Chondrocyte (in vitro differentiated cells): Measurements from ENCODE around the gene NLRP9. TPM values are rescaled to one million over a fixed set of nuclear protein-coding genes. Genes with fewer than 3 reads are reported as not detected.
A peak's percentile ranks its signal among the peaks of the same experiment; 100 is the strongest.

Experiments used
- DNase-seq: peaks from one replicate; pipeline ENCODE4 v3.0.0; 2021; ENCODE audit warnings: mixed read lengths, low spot score
- H3K27ac Mint-ChIP-seq: one replicate; pipeline ENCODE4 v1.8.0; 2021; ENCODE audit warnings: mild to moderate bottlenecking, moderate library complexity, mixed read lengths; ENCODE audit not compliant: unreplicated experiment
- H3K27me3 Mint-ChIP-seq: 2 replicates; pipeline ENCODE4 v1.8.0; 2021; ENCODE audit warnings: low read depth, mixed read lengths
- H3K36me3 Mint-ChIP-seq: 2 replicates; pipeline ENCODE4 v1.8.0; 2021; ENCODE audit warnings: low read depth, mixed read lengths
- H3K4me1 Mint-ChIP-seq: 2 replicates; pipeline ENCODE4 v1.8.0; 2021; ENCODE audit warnings: low read depth, mild to moderate bottlenecking, mixed read lengths
- H3K4me3 Mint-ChIP-seq: one replicate; pipeline ENCODE4 v1.8.0; 2021; ENCODE audit warnings: mild to moderate bottlenecking, moderate library complexity, mixed read lengths; ENCODE audit not compliant: unreplicated experiment
- H3K9me3 Mint-ChIP-seq: 2 replicates; pipeline ENCODE4 v1.8.0; 2021; ENCODE audit warnings: low read depth, mixed read lengths
- CTCF ChIP-seq: fragments of 200-600 bp; sonication (generic); IDR thresholded peaks from 2 replicates; pipeline ENCODE4 v1.5.0; 2021; ENCODE audit warnings: antibody characterized with exemption, mild to moderate bottlenecking, moderate library complexity
- total RNA-seq: library from RNA; stranded (reverse); gene quantifications from 3 replicates; pipeline ENCODE4 v1.2.1, GENCODE V29; 2021

Gene NLRP9
- total RNA-seq, 1 donor from 2014 or later: not detected

- Mint-ChIP-seq H3K4me3 (no peak overlapping the region), H3K4me1 (peaks cover 37% of the 10 kb centered on the region)
Observed at GRCh38 chr19:55677572-55678028, 60.6 kb downstream of the NLRP9 start.

DNA sequence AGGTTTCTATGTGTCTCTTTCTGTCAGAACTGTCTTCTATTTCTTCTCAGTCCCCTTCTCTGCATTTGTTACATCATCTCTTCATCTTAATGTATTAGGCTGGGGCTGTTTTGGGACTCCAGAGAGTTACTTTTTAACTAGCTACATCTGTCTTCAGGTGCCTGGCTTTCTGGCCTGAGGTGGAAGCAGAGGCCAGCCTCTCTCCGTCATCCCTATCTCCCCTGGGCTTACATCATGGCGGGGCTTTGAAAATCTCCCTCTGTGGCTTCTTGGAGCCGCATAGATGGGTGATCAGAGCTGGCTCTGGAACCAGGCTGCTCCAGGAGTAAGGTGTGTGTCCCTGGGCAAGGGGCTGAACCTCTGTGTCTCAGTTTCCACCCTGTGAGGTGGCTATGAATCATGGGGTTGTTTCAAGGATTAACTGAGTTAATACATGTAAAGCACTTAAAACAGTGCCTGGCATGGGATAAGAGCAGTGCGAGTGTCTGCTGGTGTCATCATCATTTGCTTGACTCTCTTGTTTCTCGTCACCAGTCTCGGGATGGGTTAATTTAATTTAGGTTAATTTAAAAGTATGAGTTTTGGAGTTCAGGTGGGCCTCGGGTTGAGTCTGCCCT is 61.2 kb downstream of the NLRP9 start:
- H3K36me3 Mint-ChIP-seq: peaks cover 14% of the 10 kb centered on the region
- no peak for TF ChIP-seq CTCF
- H3K9me3 Mint-ChIP-seq: no peaks in the 10 kb centered on the region
- DNase-seq: no peak
- peak overlapping the region; percentile 98 for H3K4me3 Mint-ChIP-seq
- peaks cover 41% of the 10 kb centered on the region for H3K4me1 Mint-ChIP-seq
- H3K27me3 Mint-ChIP-seq: no peaks in the 10 kb centered on the region
- peak overlapping the region; percentile 65 for H3K27ac Mint-ChIP-seq

More at GRCh38 chr19:55677572-55678028, 60.6 kb downstream of the NLRP9 start:
- Mint-ChIP-seq H3K36me3 (peaks cover 14% of the 10 kb centered on the region), H3K27ac (peak overlapping the region; percentile 23), H3K27me3 (no peaks in the 10 kb centered on the region), H3K9me3 (no peaks in the 10 kb centered on the region)
- no peak for DNase-seq
- no peak for TF ChIP-seq CTCF

- no peaks in the 10 kb centered on the region for H3K27me3 Mint-ChIP-seq
- no peak for TF ChIP-seq CTCF
- peaks cover 44% of the 10 kb centered on the region for H3K4me1 Mint-ChIP-seq
- DNase-seq: no peak
- H3K36me3 Mint-ChIP-seq: peaks cover 14% of the 10 kb centered on the region
- no peaks in the 10 kb centered on the region for H3K9me3 Mint-ChIP-seq
- H3K4me3 Mint-ChIP-seq: peak overlapping the region; percentile 98
- peak overlapping the region; percentile 65 for H3K27ac Mint-ChIP-seq
Observed at GRCh38 chr19:55676383-55676782, 61.8 kb downstream of the NLRP9 start.

DNA sequence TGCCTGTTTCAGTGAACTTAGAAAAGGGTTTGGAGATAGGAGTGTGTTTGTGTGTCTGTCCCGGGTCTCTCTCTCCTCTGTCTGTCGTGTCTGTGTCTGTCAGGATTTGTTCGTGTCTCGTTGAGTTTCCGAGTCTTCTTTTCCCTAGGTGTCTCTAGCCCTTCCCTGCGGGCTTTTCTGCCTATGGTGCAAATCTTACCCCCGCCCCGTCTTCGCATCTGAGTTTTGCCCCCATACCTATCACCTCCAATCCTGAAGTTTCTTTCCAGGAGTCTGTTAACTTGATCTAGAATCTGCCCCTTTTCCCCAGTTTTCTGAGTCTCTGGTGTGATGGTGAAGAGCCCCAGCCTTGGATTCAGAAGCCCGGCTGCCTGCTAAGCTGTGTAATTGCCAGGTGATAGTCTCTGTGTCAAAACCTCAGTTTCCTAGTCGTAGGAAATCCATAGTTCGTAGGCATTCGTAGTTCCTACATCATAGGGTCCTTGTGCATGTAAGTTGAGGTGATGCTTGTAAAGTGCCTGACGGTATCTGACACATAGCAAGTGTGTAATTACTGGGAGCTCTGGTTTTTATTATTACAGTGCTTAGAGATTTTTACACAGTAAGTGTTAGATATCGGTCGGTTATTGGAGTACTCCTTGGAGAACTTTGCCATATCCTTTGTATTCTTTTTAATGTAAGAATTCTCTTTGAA is 62.4 kb downstream of the NLRP9 start:
- H3K4me1 Mint-ChIP-seq: peaks cover 45% of the 10 kb centered on the region
- H3K27ac Mint-ChIP-seq: peak overlapping the region; percentile 98
- H3K36me3 Mint-ChIP-seq: peaks cover 16% of the 10 kb centered on the region
- no peaks in the 10 kb centered on the region for H3K9me3 Mint-ChIP-seq
- peak overlapping the region; percentile 98 for H3K4me3 Mint-ChIP-seq
- TF ChIP-seq CTCF: no peak
- no peak for DNase-seq
- no peaks in the 10 kb centered on the region for H3K27me3 Mint-ChIP-seq

DNA sequence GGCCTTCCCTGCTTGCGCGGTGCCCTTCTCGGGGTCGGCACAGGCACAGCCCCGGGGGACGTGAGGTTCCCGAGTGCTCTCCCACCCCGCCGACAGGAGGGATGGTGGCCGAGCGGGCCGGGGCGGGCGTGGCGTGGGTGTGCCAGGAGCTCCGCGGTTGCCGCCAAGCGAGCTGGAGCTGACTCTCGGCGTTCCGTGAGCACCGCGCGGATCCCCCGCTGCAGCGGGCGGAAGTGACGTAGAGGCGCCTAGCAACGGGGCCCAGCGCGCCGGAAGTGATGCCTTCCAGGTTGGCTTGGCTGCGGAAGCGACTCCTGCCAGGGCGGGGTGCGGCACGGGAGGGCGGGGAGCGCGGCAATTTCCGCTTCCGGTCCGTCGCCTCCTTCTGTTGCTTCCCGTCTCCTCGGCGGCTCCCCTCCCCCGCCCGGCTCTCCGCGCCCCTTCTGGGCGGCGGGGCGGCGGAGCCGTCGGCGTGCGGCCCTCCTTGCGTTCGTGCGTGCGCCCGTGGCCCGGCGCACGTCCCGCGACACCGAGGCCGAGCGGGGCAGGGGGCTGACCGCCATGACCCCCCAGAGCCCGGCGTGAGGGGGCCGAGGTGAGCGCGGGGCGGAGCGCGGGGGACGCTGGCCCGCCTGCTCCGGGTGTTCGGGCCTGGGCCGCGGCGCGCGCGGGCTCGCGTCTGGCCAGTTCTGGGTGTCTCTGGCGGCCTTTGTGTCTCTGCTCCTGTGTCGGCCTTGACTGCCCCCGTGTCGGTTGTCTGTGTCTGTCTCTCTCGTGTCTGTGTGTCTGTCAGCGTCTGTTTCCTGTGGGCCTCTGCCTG is 63.2 kb downstream of the NLRP9 start, which contains the start of gene EPN1:
Gene EPN1, plus strand, starts transcription at position 386 of the 820 bp plus-strand sequence. CDS start 3,402 bp downstream, outside the sequence.
- Mint-ChIP-seq H3K9me3 (no peaks in the 10 kb centered on the region), H3K4me1 (peaks cover 45% of the 10 kb centered on the region), H3K27ac (peak within 1 kb of the TSS; percentile 98), H3K36me3 (peaks cover 16% of the 10 kb centered on the region), H3K4me3 (peak within 1 kb of the TSS; percentile 98), H3K27me3 (no peaks in the 10 kb centered on the region)
- TF ChIP-seq CTCF: no peak
- peak; percentile 98 for DNase-seq
